Rectal smooth muscle tissue (tissue), 1 donor: ENCODE data around the gene COASY.
A peak's percentile ranks its signal among the peaks of the same experiment; 100 is the strongest.
"Not testable (repeated sequence)": the region's sequence is repeated elsewhere in the genome, so short reads cannot be mapped to it uniquely, and the experiment has no call there.

Experiments used
- H3K27ac ChIP-seq: one replicate; pipeline ENCODE4 v1.7.0; 2013; ENCODE audit warnings: low read depth, low read length, inconsistent platforms
- H3K27me3 ChIP-seq: one replicate; pipeline ENCODE4 v1.7.0; 2013; ENCODE audit warnings: low read length; ENCODE audit not compliant: control insufficient read depth, insufficient read depth
- H3K36me3 ChIP-seq: one replicate; pipeline ENCODE4 v1.7.0; 2013; ENCODE audit warnings: low read length; ENCODE audit not compliant: control insufficient read depth, insufficient read depth
- H3K4me1 ChIP-seq: one replicate; pipeline ENCODE4 v1.7.0; 2013; ENCODE audit warnings: low read length; ENCODE audit not compliant: control insufficient read depth, insufficient read depth
- H3K4me3 ChIP-seq: one replicate; pipeline ENCODE4 v1.7.0; 2013; ENCODE audit warnings: low read length
- H3K9ac ChIP-seq: one replicate; pipeline ENCODE4 v1.7.0; 2013; ENCODE audit warnings: low read length

Gene COASY

DNA sequence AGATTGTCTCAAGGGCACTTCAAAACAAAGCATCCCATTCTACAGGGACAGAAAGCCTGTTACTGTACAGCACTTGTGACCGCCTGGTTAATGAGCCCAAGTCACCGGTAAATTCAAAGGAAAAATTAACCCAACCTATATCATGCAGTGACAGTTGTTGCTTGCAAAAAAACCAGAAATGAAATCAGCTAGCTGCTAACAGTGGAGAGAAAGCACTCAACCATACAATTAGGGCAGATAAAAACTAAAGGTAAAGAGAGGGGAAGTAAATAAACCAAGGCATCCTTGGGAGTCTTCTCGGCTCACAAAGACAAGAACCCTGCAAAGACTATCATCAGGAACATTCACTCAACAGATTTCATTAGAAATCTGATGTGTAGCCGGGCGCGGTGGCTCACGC is 41.4 kb downstream of the COASY start:
- H3K27ac ChIP-seq, result no peak overlapping the region
- no peaks in the 10 kb centered on the region for H3K36me3 ChIP-seq
- H3K9ac ChIP-seq, result no peak overlapping the region
- H3K4me1 ChIP-seq, result peaks cover 14% of the 10 kb centered on the region
- no peak overlapping the region for H3K4me3 ChIP-seq
- no peaks in the 10 kb centered on the region for H3K27me3 ChIP-seq

DNA sequence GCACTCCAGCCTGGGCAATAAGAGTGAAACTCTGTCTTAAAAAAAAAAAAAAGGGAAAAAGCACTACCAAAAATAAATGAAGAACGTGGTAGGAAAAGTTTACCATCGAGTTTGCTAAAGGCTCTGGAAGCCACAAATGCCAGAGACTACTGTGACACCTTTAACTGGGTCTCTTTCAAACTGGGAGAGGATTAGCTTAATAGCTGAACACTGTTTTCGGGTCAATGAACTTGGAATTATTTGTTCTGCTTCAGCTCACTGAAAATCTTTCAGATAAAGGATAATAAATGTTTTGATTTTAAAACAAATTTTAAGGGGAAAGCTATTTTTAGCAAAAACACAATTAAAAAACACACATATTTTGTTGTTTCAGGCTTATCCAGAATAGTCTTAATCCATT is 45.8 kb downstream of the COASY start:
- Histone ChIP-seq H3K4me3 (peak overlapping the region; percentile 100), H3K9ac (peak overlapping the region; percentile 45), H3K36me3 (peaks cover 4% of the 10 kb centered on the region), H3K27me3 (no peaks in the 10 kb centered on the region), H3K27ac (no peak overlapping the region), H3K4me1 (peaks cover 14% of the 10 kb centered on the region)

DNA sequence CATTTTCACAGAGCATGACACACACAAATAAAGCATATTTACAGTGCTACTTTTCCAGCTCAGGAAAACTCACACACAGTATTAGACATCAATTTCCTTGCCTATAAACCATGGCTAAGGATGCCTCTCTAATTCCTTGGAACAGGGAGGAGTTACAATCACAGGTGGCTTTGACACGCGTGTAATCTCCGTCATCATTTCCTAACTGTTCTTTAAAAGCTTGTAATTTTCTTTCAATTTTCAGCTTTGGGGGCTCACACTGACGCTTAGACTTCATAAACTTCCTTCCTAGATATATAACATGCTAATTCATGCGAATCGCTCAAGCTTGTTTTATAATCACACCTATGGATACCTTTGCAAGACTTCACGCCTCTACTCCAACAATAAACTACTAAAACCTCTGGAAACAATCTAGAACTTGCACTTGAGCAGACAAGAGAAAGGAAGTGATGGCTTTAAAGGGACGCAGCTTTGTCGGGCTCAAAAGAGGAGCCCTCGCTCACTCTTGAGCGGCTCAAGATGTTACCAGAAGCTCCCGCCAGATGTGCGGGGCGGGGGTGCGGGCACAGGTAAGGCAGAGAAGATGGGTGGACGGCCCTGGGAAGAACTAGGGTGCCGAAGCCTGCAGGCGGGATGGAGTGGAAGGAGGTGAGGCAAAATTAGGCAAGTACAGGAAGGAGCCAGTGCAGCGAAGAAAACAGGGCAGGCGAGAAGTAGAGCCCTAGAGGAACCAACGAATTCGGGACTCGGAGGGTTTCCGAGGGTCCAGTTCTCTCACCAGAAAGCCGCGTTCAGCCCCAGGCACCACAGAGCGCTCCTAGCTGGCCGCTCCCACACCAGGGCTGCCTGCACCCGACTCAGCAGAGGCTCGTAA is 46.6 kb downstream of the COASY start:
- Histone ChIP-seq H3K4me1 (peaks cover 14% of the 10 kb centered on the region), H3K27ac (peak overlapping the region; percentile 91)

DNA sequence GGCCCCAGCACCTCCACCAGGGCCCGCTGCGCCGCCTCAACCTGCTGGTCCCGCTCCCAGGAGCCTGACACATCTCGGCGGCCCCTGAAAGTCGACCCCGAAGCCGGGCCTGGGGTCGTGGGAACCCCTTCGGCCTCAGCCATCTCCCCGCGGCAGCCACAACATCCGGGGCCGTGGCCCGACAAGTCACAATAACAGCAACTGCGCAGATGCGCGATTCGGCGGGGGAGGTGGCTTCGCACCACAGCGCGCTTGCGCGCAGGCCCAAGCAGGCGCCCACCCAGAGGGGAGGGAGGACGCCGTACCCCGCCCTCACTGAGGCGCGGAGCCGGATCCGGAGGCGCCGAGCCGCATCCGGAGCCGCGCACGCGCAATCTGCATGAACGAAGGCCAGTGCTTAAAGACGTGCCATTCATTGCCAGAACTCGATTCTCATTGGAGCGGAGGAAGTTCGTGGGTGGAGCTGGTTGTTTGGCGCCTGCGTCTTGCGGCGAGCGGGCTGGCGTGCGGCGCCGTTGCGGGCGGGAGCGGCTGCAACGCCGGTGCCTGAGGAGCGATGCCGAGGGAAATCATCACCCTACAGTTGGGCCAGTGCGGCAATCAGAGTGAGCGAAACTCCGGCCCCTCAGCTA is 47.4 kb downstream of the COASY start, which contains the start of the genes RETREG3 and TUBG1:
Gene RETREG3, minus strand, starts transcription at position 193 of the 632 bp plus-strand sequence. Its CDS starts 50 bp downstream, at position 143.
Gene TUBG1, plus strand, starts transcription at position 502 of the 632 bp plus-strand sequence. Its CDS starts 55 bp downstream, at position 557.
- H3K27me3 ChIP-seq, result no peaks in the 10 kb centered on the region
- peaks cover 4% of the 10 kb centered on the region for H3K36me3 ChIP-seq
- H3K27ac ChIP-seq, result peak within 1 kb of the TSS; percentile 91
- peak within 1 kb of the TSS; percentile 92 for H3K9ac ChIP-seq
- H3K4me3 ChIP-seq, result peak within 1 kb of the TSS; percentile 100
- H3K4me1 ChIP-seq, result peaks cover 14% of the 10 kb centered on the region

More for the DNA sequence above, 46.6 kb downstream of the COASY start:
- peak overlapping the region; percentile 100 for H3K4me3 ChIP-seq
- H3K27me3 ChIP-seq, result no peaks in the 10 kb centered on the region
- peak overlapping the region; percentile 92 for H3K9ac ChIP-seq
- H3K36me3 ChIP-seq, result peaks cover 4% of the 10 kb centered on the region

DNA sequence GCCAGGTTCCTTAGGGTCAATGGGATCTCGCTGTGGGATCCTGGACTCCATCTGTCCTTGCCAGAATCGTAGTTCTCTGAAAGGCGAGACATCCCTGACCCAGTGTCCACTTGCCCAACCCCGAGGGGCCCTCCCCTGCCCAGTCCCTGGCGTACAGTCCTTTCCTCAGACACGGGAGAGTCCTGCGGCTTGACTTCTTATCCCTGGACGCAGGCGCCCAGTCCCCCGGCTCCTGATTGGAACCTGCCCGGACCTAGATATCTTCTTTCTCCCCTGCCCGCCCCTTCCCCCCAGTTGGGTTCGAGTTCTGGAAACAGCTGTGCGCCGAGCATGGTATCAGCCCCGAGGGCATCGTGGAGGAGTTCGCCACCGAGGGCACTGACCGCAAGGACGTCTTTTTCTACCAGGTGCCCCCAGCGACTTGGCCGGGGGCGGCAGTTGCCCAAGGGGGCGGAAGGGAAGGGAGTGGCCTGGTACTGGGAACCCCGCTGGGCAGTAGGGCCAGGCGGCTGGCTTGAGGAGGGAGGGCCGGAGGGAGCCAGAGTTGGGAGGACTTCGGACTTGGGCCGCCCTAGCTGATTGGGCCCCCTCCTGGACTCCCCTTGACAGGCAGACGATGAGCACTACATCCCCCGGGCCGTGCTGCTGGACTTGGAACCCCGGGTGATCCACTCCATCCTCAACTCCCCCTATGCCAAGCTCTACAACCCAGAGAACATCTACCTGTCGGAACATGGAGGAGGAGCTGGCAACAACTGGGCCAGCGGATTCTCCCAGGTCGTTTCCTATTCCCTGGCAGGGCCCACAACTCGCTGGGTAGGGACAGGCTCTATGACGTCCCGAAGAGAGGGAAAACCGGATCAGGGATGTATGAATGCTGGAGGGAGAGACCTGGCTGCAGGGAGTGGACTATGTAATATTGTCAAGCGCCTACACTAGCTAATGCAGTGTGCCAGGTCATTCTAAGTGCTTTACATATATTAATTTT is 48.2 kb downstream of the COASY start:
- Histone ChIP-seq H3K27ac (peak overlapping the region; percentile 76), H3K4me1 (peaks cover 14% of the 10 kb centered on the region), H3K4me3 (peak overlapping the region; percentile 90), H3K9ac (peak overlapping the region; percentile 90)
- not testable (repeated sequence) for H3K36me3 ChIP-seq, H3K27me3 ChIP-seq

DNA sequence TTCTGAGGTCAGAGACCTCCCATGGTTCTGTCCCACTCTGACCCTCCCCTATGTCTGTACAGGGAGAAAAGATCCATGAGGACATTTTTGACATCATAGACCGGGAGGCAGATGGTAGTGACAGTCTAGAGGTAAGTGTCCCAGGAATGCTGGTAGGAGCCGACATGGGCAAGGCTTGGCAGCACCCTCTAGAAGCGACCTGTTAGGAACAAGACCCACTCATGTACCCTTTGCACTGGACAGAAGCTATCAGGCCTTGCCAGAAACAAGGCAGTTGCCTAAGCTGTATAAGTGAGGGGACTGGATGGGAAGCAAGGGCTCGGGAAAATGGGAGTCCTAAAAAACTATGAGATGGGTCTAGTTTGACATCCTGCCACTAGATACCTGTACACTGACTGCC is 50.1 kb downstream of the COASY start:
- Histone ChIP-seq H3K4me1 (peaks cover 12% of the 10 kb centered on the region), H3K27ac (no peak overlapping the region), H3K27me3 (no peaks in the 10 kb centered on the region), H3K4me3 (no peak overlapping the region), H3K9ac (no peak overlapping the region), H3K36me3 (peaks cover 9% of the 10 kb centered on the region)

DNA sequence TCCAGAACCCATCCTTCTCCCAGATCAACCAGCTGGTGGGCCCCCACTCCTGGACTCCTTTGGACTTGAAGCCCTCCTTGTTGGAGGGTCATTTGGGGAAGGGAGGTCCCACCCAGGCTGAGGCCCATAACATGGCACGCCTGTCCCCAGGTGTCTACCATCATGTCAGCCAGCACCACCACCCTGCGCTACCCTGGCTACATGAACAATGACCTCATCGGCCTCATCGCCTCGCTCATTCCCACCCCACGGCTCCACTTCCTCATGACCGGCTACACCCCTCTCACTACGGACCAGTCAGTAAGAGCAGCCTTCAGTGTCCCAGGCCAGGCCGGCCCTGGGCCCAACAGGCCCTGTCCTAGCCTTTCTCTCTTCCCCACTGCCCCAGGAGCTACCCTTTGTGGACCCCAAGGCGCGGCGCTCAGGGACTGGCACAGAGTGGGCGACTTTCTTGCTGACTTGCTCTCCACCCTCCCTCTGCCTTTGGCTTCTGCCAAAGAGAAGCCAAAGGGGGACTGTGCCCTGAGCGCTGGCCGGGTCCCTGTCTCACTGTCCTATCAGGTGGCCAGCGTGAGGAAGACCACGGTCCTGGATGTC is 51.8 kb downstream of the COASY start:
- no peak overlapping the region for H3K27ac ChIP-seq
- H3K36me3 ChIP-seq, result peaks cover 8% of the 10 kb centered on the region
- H3K27me3 ChIP-seq, result no peaks in the 10 kb centered on the region
- H3K4me3 ChIP-seq, result no peak overlapping the region
- peaks cover 10% of the 10 kb centered on the region for H3K4me1 ChIP-seq
- H3K9ac ChIP-seq, result no peak overlapping the region
